Activated naive CD8-positive, alpha-beta T cell treated with anti-CD3 and anti-CD28 coated beads, Interleukin-2, amount 50 U/mL, for 24 hours (primary cell): ENCODE data around the gene NLGN1.

Experiments used
- ATAC-seq: fragments of 150-1000 bp; cut with Tn5 transposase; one replicate; pipeline ENCODE4 v1.10.0; 2021
- DNase-seq: peaks from one replicate; pipeline ENCODE4 v3.0.0; 2021
- H3K27ac Mint-ChIP-seq: one replicate; pipeline ENCODE4 v1.8.0; 2021; ENCODE audit warnings: mild to moderate bottlenecking, mixed read lengths
- H3K27me3 Mint-ChIP-seq: one replicate; pipeline ENCODE4 v1.8.0; 2021; ENCODE audit warnings: mixed read lengths
- H3K36me3 Mint-ChIP-seq: one replicate; pipeline ENCODE4 v1.8.0; 2021; ENCODE audit warnings: low read depth, mixed read lengths
- H3K4me1 Mint-ChIP-seq: one replicate; pipeline ENCODE4 v1.8.0; 2021; ENCODE audit warnings: mixed read lengths
- H3K4me3 Mint-ChIP-seq: one replicate; pipeline ENCODE4 v1.8.0; 2021; ENCODE audit warnings: mild to moderate bottlenecking, moderate library complexity, mixed read lengths
- H3K9me3 Mint-ChIP-seq: one replicate; pipeline ENCODE4 v1.8.0; 2021; ENCODE audit warnings: mixed read lengths

NLGN1 gene

DNA sequence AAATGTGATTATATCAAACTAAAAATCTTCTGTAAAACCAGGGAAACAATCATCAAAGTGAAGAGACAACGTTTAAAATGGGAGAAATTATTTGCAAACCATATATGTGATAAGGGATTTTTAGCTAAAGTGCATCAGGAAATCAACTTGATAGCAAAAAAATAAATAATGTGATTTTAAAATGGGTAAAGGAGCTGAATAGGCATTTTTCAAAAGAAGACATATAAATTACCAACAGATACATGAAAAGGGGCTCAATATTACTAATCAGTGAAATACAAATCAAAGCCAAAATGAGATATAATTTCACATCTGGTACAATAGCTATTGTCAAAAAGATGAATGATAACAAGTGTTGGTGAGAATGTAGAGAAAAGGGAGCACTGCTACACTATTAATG, 924.0 kb downstream of the NLGN1 start:
- ATAC-seq (no peak), DNase-seq (no peak)
- H3K4me1 Mint-ChIP-seq = no peaks in the 10 kb centered on the region
- H3K4me3 Mint-ChIP-seq = no peak overlapping the region
- no peak overlapping the region for H3K27ac Mint-ChIP-seq
- no peaks in the 10 kb centered on the region for H3K27me3 Mint-ChIP-seq
- H3K9me3 Mint-ChIP-seq = peaks cover 26% of the 10 kb centered on the region
- H3K36me3 Mint-ChIP-seq = no peaks in the 10 kb centered on the region

GRCh38 chr3:174322789-174323188, 925.2 kb downstream of the NLGN1 start:
- Mint-ChIP-seq H3K36me3 (no peaks in the 10 kb centered on the region), H3K27me3 (no peaks in the 10 kb centered on the region), H3K9me3 (peaks cover 26% of the 10 kb centered on the region), H3K27ac (no peak overlapping the region), H3K4me1 (no peaks in the 10 kb centered on the region), H3K4me3 (no peak overlapping the region)
- ATAC-seq (no peak), DNase-seq (no peak)

GRCh38 chr3:174325171-174325570, 927.6 kb downstream of the NLGN1 start:
- DNase-seq (no peak), ATAC-seq (no peak)
- Mint-ChIP-seq H3K27ac (no peak overlapping the region), H3K27me3 (no peaks in the 10 kb centered on the region), H3K4me3 (no peak overlapping the region), H3K9me3 (peaks cover 26% of the 10 kb centered on the region), H3K36me3 (no peaks in the 10 kb centered on the region), H3K4me1 (no peaks in the 10 kb centered on the region)

GRCh38 chr3:174325834-174326700, 928.5 kb downstream of the NLGN1 start:
- Mint-ChIP-seq H3K27ac (no peak overlapping the region), H3K36me3 (no peaks in the 10 kb centered on the region), H3K9me3 (peaks cover 22% of the 10 kb centered on the region), H3K4me3 (no peak overlapping the region), H3K27me3 (no peaks in the 10 kb centered on the region), H3K4me1 (no peaks in the 10 kb centered on the region)
- DNase-seq = no peak
- no peak for ATAC-seq

- Mint-ChIP-seq H3K27me3 (no peaks in the 10 kb centered on the region), H3K4me3 (no peak overlapping the region), H3K27ac (no peak overlapping the region), H3K9me3 (peaks cover 16% of the 10 kb centered on the region), H3K36me3 (no peaks in the 10 kb centered on the region), H3K4me1 (no peaks in the 10 kb centered on the region)
- DNase-seq (no peak), ATAC-seq (no peak)
Observed at GRCh38 chr3:174329321-174329720, 931.8 kb downstream of the NLGN1 start.

GRCh38 chr3:174330303-174330702, 932.8 kb downstream of the NLGN1 start:
- no peaks in the 10 kb centered on the region for H3K27me3 Mint-ChIP-seq

DNA sequence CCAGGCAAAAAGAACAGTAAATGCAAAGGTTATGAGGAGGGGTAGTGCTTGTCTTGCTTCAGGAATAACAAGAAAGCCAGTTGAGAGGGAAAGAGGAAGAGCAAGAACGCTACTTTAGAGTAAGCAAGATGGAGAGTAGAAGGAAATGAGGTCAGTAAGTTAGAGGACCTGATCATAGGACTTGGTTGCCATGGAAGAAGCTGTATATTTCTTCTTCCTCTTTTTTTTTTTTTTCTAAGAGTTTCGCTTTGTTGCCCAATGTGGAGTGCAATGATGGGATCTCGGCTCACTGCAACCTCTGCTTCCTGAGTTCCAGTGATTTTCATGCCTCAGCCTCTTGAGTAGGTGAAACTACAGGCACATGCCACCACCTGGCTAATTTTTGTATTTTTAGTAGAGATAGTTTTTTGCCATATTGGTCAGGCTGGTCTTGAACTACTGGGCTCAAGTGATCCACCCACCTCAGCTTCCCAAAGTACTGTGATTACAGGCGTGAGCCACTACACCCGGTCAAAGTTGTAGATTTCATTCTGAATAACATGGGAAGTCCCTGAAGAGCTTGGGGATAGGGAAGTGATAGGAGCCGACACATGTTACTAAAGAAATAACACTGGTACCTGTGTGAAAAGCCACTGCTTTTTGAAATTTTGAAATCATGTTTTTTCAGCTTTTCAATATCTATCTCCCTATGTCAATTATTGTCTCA, 933.7 kb downstream of the NLGN1 start:
- Mint-ChIP-seq H3K27ac (no peak overlapping the region), H3K4me1 (no peaks in the 10 kb centered on the region), H3K36me3 (no peaks in the 10 kb centered on the region), H3K27me3 (no peaks in the 10 kb centered on the region), H3K4me3 (no peak overlapping the region), H3K9me3 (peaks cover 16% of the 10 kb centered on the region)
- DNase-seq = no peak
- ATAC-seq = no peak

More at GRCh38 chr3:174330303-174330702, 932.8 kb downstream of the NLGN1 start:
- peaks cover 16% of the 10 kb centered on the region for H3K9me3 Mint-ChIP-seq
- no peaks in the 10 kb centered on the region for H3K36me3 Mint-ChIP-seq
- no peaks in the 10 kb centered on the region for H3K4me1 Mint-ChIP-seq
- no peak overlapping the region for H3K27ac Mint-ChIP-seq
- DNase-seq = no peak
- no peak for ATAC-seq
- H3K4me3 Mint-ChIP-seq = no peak overlapping the region

GRCh38 chr3:174332391-174332790, 934.8 kb downstream of the NLGN1 start:
- ATAC-seq (no peak), DNase-seq (no peak)
- Mint-ChIP-seq H3K27me3 (no peaks in the 10 kb centered on the region), H3K4me3 (no peak overlapping the region), H3K4me1 (no peaks in the 10 kb centered on the region), H3K36me3 (no peaks in the 10 kb centered on the region), H3K9me3 (peaks cover 21% of the 10 kb centered on the region), H3K27ac (no peak overlapping the region)

DNA sequence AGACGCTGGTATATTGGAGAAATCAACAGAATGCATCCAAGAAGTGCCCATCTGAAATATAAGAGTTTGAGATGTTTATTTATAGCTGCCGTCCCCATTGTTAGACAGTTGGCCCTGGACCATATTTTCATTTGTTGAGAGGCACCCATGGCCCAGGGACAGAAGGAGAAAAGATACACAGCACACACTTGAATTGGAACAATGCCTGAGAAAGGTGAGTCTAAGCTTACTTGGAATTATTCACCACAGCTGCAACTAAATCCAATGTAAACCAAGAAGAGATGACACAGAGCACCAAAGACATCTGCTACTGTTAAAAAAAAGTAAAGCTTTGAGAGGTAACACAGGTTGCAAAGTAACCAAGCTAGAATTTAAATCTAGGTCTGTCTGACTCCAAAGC, 936.1 kb downstream of the NLGN1 start:
- no peak overlapping the region for H3K27ac Mint-ChIP-seq
- no peaks in the 10 kb centered on the region for H3K4me1 Mint-ChIP-seq
- DNase-seq (no peak), ATAC-seq (no peak)
- H3K9me3 Mint-ChIP-seq = peaks cover 21% of the 10 kb centered on the region
- H3K36me3 Mint-ChIP-seq = no peaks in the 10 kb centered on the region
- H3K4me3 Mint-ChIP-seq = no peak overlapping the region
- H3K27me3 Mint-ChIP-seq = no peaks in the 10 kb centered on the region

- ATAC-seq (no peak), DNase-seq (no peak)
- Mint-ChIP-seq H3K9me3 (peaks cover 18% of the 10 kb centered on the region), H3K36me3 (no peaks in the 10 kb centered on the region), H3K4me1 (no peaks in the 10 kb centered on the region), H3K27ac (no peak overlapping the region), H3K27me3 (no peaks in the 10 kb centered on the region), H3K4me3 (no peak overlapping the region)
Observed at GRCh38 chr3:174334111-174334510, 936.6 kb downstream of the NLGN1 start.

DNA sequence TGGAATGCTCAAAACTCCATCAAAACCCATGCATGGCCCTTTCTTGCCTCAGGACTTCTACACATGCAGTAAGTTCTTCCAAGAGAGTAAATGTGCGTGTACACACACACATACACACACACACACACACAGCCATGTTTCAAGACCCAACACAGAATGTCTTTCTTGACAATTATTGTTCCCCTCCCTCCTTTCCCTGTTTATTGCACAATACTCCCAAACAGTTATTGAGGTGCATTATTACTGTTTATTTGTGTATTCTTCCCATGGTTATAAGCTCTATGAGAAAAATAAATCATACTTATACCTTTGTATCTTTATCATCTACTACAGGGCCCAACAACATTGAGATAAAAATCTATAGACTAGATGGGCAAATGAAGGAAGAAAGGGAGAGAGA, 937.8 kb downstream of the NLGN1 start:
- no peak for ATAC-seq
- Mint-ChIP-seq H3K27me3 (no peaks in the 10 kb centered on the region), H3K27ac (no peak overlapping the region), H3K4me1 (no peaks in the 10 kb centered on the region), H3K36me3 (no peaks in the 10 kb centered on the region), H3K9me3 (peaks cover 13% of the 10 kb centered on the region), H3K4me3 (no peak overlapping the region)
- DNase-seq = no peak

GRCh38 chr3:174335910-174336309, 938.4 kb downstream of the NLGN1 start:
- Mint-ChIP-seq H3K27ac (no peak overlapping the region), H3K9me3 (peaks cover 10% of the 10 kb centered on the region), H3K27me3 (no peaks in the 10 kb centered on the region), H3K4me3 (no peak overlapping the region), H3K36me3 (no peaks in the 10 kb centered on the region), H3K4me1 (no peaks in the 10 kb centered on the region)
- DNase-seq = no peak
- no peak for ATAC-seq
